ENCODE results near the gene CARD6. TPM values are rescaled to one million over a fixed set of nuclear protein-coding genes. Genes with fewer than 3 reads are reported as not detected.

CARD6 gene
- total and polyA plus RNA-seq, 9 of the 15 experiments (the other 6 are each of a cell fraction or from before 2014, with no cell fraction given), result 3.5 to 8.3 (median 5.9) TPM

DNA sequence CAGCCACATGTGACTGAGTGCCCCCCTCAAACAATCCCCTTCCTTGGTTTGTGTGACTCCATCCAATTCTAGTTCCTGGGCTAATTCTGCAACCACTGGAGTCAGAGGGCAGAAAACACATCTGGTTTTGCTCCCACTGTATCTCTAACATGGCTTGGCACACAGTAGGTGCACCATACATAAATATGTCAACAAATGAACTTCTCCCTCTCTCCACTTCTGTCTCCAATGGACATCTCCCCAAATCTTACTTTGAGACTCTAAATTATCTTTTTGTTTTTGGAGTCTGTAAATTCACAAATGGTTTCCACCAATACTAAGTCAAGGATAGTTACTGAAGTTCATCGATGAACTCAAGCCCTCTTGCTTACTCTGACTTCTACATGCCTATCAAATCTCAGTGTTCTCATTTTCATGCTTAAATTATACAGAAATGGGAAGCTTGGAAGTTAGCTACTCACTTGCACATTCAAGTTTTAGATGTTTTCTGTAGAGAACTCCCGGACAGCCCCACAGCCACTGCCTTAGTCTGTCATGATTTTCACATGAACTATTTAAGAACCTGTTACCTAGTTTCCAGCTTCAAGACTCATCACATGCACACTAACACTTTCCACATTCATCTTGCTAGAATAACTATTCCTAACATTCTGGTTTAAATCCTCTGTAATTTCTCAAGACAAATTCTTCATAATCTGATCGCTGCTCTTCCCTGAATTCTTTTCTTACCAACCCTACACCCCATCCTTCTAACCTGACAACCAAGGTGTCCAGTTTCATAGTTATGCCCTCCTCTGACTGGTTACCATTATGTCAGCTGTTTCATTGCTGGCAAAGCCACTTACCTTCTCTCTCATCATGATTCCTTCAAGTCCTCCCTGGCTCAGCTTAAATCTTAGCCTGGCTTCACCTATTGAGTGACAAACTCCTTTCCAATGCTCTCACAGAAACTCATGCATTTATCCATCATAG is 12.2 kb upstream of the CARD6 start:
- Histone ChIP-seq H3K9me3 (replicated peaks; ENCODE audit: control insufficient read depth, insufficient read depth, low read depth, low read length) (no peaks in the 10 kb centered on the region), H3K36me3 (ENCODE audit: control insufficient read depth, insufficient read depth, low read length) (peaks cover 86% of the 10 kb centered on the region), H2AFZ (ENCODE audit: low read depth, low read length) (no peak overlapping the region), H3K9me1 (ENCODE audit: control insufficient read depth, insufficient read depth, low read length) (peaks cover 5% of the 10 kb centered on the region), H4K20me1 (replicated peaks; ENCODE audit: control insufficient read depth, insufficient read depth, low read length) (peaks cover 70% of the 10 kb centered on the region), H3K4me2 (ENCODE audit: insufficient read depth, low read length) (no peak overlapping the region), H3K9ac (ENCODE audit: insufficient read depth in 1 of 2, low read depth in 2 of 2, low read length in 2 of 2) (no peak overlapping the region), H3K27ac (ENCODE audit: extremely low read depth, low read depth, low read length) (peak overlapping the region; percentile 4; the same call in 1 of the 3 replicates), H3K79me2 (ENCODE audit: control insufficient read depth, insufficient read depth, low read length) (peaks cover 56% of the 10 kb centered on the region), H3K4me1 (replicated peaks in 1 of 2; ENCODE audit: control insufficient read depth in 2 of 2, insufficient read depth in 2 of 2, low read length in 2 of 2) (peaks cover 6 to 28% of the 10 kb centered on the region in 2 experiments; a peak in 4 of 5 replicates), H3K4me3 (no peak overlapping the region), H3K27me3 (ENCODE audit: control insufficient read depth in 2 of 2, insufficient read depth in 2 of 2, low read length in 2 of 2) (no peaks in the 10 kb centered on the region)
- DNase-seq (ENCODE audit: extremely low read depth in 1 of 4, low spot score in 3 of 4), result no peak
- ChIA-PET POLR2A (interaction anchor here (0.8 to 13.0 kb wide), 10 partner anchors 5 to 38 kb away, joined by 3 to 125 read pairs (median 6); partner anchors contain the start of gene CARD6), CTCF (ENCODE audit: low intra/inter-chr PET ratio) (no interaction called here)
- in situ Hi-C loops (cut with MboI), result no loop called here
- 77% methylated on average over 3 of the region's 3 CpGs for WGBS (ENCODE audit: insufficient coverage, low coverage, missing lambda C conversion rate)
- peak; percentile 2; the same call in 2 of the 3 replicates for ATAC-seq
- intact Hi-C loops (cut with micrococcal nuclease), result no loop called here
- no TSS peak for BruUV-seq (replicated peaks)
- no peak for FAIRE-seq
- 0 out of 3 replicates have a peak, but pooled peaks of 1 of the 2 experiments have one; percentile 19 for TF ChIP-seq CBX3 (IDR thresholded peaks at IDR 0.05; ENCODE audit: borderline replicate concordance in 1 of 2, low read length in 2 of 2)
- 0 out of 2 replicates have a peak, but pooled peaks have one; percentile 8 for TF ChIP-seq XRCC3 (IDR thresholded peaks at IDR 0.05)
- peak; percentile 17; the same call in 1 of the 2 replicates for TF ChIP-seq ERF (CRISPR knock-in tag; IDR thresholded peaks at IDR 0.05)
- peak; percentile 28 for TF ChIP-seq HDAC3 (IDR thresholded peaks at IDR 0.05; ENCODE audit: borderline replicate concordance, partially characterized antibody)
- TF ChIP-seq BCLAF1 (IDR thresholded peaks at IDR 0.05; ENCODE audit: borderline replicate concordance in 1 of 2, control insufficient read depth in 1 of 2, low read depth in 2 of 2, low read length in 1 of 2), result peak; percentile 56 to 79; a peak in 2 of 4 replicates
- TF ChIP-seq HMBOX1 (IDR thresholded peaks at IDR 0.05), result peak; percentile 36; the same call in 1 of the 2 replicates
- peak; percentile 38; the same call in 1 of the 2 replicates for TF ChIP-seq CHCHD3 (CRISPR knock-in tag; IDR thresholded peaks at IDR 0.05)
- TF ChIP-seq COPS2 (conservative IDR thresholded peaks at IDR 0.05), result 0 out of 2 replicates have a peak, but pooled peaks have one; percentile 34
- peak; percentile 10; the same call in 1 of the 2 replicates for TF ChIP-seq E2F1 (CRISPR knock-in tag; IDR thresholded peaks at IDR 0.05)
- TF ChIP-seq SIN3B (IDR thresholded peaks at IDR 0.05; ENCODE audit: low read depth), result no peak
- TF ChIP-seq POLR2AphosphoS5 (IDR thresholded peaks at IDR 0.05; ENCODE audit: control insufficient read depth, insufficient read depth, low read depth, low read length), result peak; percentile 87
- TF ChIP-seq CBFA2T2 (conservative IDR thresholded peaks at IDR 0.05), result 0 out of 2 replicates have a peak, but pooled peaks have one; percentile 2
- peak; percentile 31; the same call in 1 of the 2 replicates for TF ChIP-seq GABPB1 (CRISPR knock-in tag; IDR thresholded peaks at IDR 0.05)
- peak; percentile 22; the same call in 1 of the 2 replicates for TF ChIP-seq POLR2AphosphoS2 (IDR thresholded peaks at IDR 0.05; ENCODE audit: low read length)
- peak; percentile 23; the same call in 1 of the 2 replicates for TF ChIP-seq NFIC (IDR thresholded peaks at IDR 0.05)
